Measurements from ENCODE around the gene CHD1. TPM values are rescaled to one million over a fixed set of nuclear protein-coding genes. Genes with fewer than 3 reads are reported as not detected.

The CHD1 gene
- total RNA-seq (2021) (39.9 to 42.0 TPM (median 41.8 TPM) in 3 replicates), Bru-seq, nascent RNA (percentile 93 among the genes with signal in this experiment)
- long read RNA-seq, experiment 1, full-length matches to known transcripts = 66 of 165 reads
- long read RNA-seq, experiment 1, partial matches to known transcripts = 66 of 165 reads
- long read RNA-seq, experiment 1, other reads (novel, unspliced or antisense) = 33 of 165 reads
- long read RNA-seq, experiment 2, full-length matches to known transcripts = 6 of 28 reads
- long read RNA-seq, experiment 2, partial matches to known transcripts = 5 of 28 reads
- long read RNA-seq, experiment 2, other reads (novel, unspliced or antisense) = 17 of 28 reads
- long read RNA-seq, experiment 3 = 0 reads

GRCh38 chr5:98928873-98929709, at the start of gene CHD1:
Gene CHD1, minus strand, starts transcription at chr5:98929007. Its CDS starts 2,621 bp downstream, at chr5:98926386.
- H3K36me3 Mint-ChIP-seq = peaks cover 12% of the 10 kb centered on the region
- H3K27ac Mint-ChIP-seq = peak within 1 kb of the TSS; percentile 98
- peaks cover 28% of the 10 kb centered on the region for H3K4me1 Mint-ChIP-seq
- H3K9me3 Mint-ChIP-seq = no peaks in the 10 kb centered on the region
- ChIA-PET CTCF (interaction anchor here (0.6 to 1.2 kb wide), 3 partner anchors 44 to 132 kb away, joined by 3 read pairs; no protein-coding TSS in a partner anchor), POLR2A (interaction anchor here (0.8 to 1.5 kb wide), 2 partner anchors 8 to 20 kb away, joined by 3 to 4 read pairs; no protein-coding TSS in a partner anchor)
- H3K27me3 Mint-ChIP-seq (ENCODE audit: low read depth) = no peaks in the 10 kb centered on the region
- DNase-seq (ENCODE audit: low spot score) = peak; percentile 90
- peak within 1 kb of the TSS; percentile 93 for H3K4me3 Mint-ChIP-seq
- ATAC-seq = peak; percentile 75
- TF ChIP-seq, protein P1, sequence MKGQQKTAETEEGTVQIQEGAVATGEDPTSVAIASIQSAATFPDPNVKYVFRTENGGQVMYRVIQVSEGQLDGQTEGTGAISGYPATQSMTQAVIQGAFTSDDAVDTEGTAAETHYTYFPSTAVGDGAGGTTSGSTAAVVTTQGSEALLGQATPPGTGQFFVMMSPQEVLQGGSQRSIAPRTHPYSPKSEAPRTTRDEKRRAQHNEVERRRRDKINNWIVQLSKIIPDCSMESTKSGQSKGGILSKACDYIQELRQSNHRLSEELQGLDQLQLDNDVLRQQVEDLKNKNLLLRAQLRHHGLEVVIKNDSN (CRISPR knock-in tag; IDR thresholded peaks at IDR 0.05) = peak; percentile 49; the same call in 1 of the 2 replicates
- no peak; the same call in 1 of the 2 replicates for TF ChIP-seq NFE2L1 (CRISPR knock-in tag; IDR thresholded peaks at IDR 0.05)
- TF ChIP-seq HMGXB4 (CRISPR knock-in tag; IDR thresholded peaks at IDR 0.05) = peak; percentile 31; the same call in 1 of the 2 replicates
- TF ChIP-seq GRHL2 (CRISPR knock-in tag; IDR thresholded peaks at IDR 0.05; ENCODE audit: insufficient replicate concordance, severe bottlenecking) = no peak
- TF ChIP-seq MYBL2 (CRISPR knock-in tag; IDR thresholded peaks at IDR 0.05) = 0 out of 2 replicates have a peak, but pooled peaks have one; percentile 75
- no peak for TF ChIP-seq JAZF1 (CRISPR knock-in tag; IDR thresholded peaks at IDR 0.05)
- peak; percentile 78 for TF ChIP-seq FOXK1 (CRISPR knock-in tag; IDR thresholded peaks at IDR 0.05)
- peak; percentile 64; the same call in 1 of the 2 replicates for TF ChIP-seq ARID4B (CRISPR knock-in tag; IDR thresholded peaks at IDR 0.05; ENCODE audit: borderline replicate concordance)
- TF ChIP-seq, protein P2, sequence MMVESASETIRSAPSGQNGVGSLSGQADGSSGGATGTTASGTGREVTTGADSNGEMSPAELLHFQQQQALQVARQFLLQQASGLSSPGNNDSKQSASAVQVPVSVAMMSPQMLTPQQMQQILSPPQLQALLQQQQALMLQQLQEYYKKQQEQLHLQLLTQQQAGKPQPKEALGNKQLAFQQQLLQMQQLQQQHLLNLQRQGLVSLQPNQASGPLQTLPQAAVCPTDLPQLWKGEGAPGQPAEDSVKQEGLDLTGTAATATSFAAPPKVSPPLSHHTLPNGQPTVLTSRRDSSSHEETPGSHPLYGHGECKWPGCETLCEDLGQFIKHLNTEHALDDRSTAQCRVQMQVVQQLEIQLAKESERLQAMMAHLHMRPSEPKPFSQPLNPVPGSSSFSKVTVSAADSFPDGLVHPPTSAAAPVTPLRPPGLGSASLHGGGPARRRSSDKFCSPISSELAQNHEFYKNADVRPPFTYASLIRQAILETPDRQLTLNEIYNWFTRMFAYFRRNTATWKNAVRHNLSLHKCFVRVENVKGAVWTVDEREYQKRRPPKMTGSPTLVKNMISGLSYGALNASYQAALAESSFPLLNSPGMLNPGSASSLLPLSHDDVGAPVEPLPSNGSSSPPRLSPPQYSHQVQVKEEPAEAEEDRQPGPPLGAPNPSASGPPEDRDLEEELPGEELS (CRISPR knock-in tag; IDR thresholded peaks at IDR 0.05) = 0 out of 2 replicates have a peak, but pooled peaks have one; percentile 12
- TF ChIP-seq SMAD3 (CRISPR knock-in tag; IDR thresholded peaks at IDR 0.05; ENCODE audit: borderline replicate concordance) = 0 out of 2 replicates have a peak, but pooled peaks have one; percentile 22
- 0 out of 2 replicates have a peak, but pooled peaks have one; percentile 52 for TF ChIP-seq CREM (CRISPR knock-in tag; IDR thresholded peaks at IDR 0.05)
- peak; percentile 83 for TF ChIP-seq MAX (CRISPR knock-in tag; IDR thresholded peaks at IDR 0.05)
- TF ChIP-seq TCF7 (CRISPR knock-in tag; IDR thresholded peaks at IDR 0.05; ENCODE audit: low read depth) = no peak
- TF ChIP-seq AR (CRISPR knock-in tag; IDR thresholded peaks at IDR 0.05) = no peak
- TF ChIP-seq, protein P3, sequence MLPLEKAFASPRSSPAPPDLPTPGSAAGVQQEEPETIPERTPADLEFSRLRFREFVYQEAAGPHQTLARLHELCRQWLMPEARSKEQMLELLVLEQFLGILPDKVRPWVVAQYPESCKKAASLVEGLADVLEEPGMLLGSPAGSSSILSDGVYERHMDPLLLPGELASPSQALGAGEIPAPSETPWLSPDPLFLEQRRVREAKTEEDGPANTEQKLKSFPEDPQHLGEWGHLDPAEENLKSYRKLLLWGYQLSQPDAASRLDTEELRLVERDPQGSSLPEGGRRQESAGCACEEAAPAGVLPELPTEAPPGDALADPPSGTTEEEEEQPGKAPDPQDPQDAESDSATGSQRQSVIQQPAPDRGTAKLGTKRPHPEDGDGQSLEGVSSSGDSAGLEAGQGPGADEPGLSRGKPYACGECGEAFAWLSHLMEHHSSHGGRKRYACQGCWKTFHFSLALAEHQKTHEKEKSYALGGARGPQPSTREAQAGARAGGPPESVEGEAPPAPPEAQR (CRISPR knock-in tag; IDR thresholded peaks at IDR 0.05) = no peak
- TF ChIP-seq NR3C1 (CRISPR knock-in tag; conservative IDR thresholded peaks at IDR 0.05; ENCODE audit: low read depth) = peak; percentile 8; the same call in 1 of the 2 replicates
- TF ChIP-seq HMGA2 (CRISPR knock-in tag; IDR thresholded peaks at IDR 0.05) = peak; percentile 47; the same call in 1 of the 2 replicates
- TF ChIP-seq KAT7 (CRISPR knock-in tag; IDR thresholded peaks at IDR 0.05; ENCODE audit: borderline replicate concordance) = 0 out of 2 replicates have a peak, but pooled peaks have one; percentile 23
- TF ChIP-seq ETV6 (CRISPR knock-in tag; IDR thresholded peaks at IDR 0.05) = peak; percentile 83; the same call in 1 of the 2 replicates

All from WTC11 (cell line).